Kidney capillary endothelial cell (primary cell): ENCODE results near the gene CNTNAP3.
"Not testable (repeated sequence)": the region's sequence is repeated elsewhere in the genome, so short reads cannot be mapped to it uniquely, and the experiment has no call there.

ENCODE experiments used
- DNase-seq: peaks from one replicate; pipeline ENCODE4 v3.0.0-alpha.2; 2018; ENCODE audit warnings: low spot score

CNTNAP3 gene

DNA sequence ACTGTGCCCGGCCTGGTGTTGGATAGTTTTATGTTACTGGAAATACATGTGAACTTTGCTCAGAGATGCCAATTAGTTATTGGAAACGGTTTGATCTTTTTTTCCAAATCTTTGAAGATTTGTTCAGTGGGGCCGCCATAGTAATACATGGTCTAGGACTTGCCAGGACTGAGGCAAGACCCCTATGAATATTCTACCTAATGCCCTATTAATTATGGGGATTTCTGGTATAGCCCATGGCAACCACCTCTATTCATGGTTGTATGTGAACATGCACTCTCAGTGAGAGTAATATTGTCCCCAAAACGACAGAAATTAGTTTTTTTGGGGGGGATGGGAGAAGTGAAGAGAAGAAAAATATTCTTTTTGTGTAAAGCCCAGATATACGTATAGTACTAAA lies 220.3 kb downstream of the CNTNAP3 start:
- not testable (repeated sequence) for DNase-seq

GRCh38 chr9:39062966-39063365 lies 225.0 kb downstream of the CNTNAP3 start:
- DNase-seq, result not testable (repeated sequence)

GRCh38 chr9:39054453-39054852 lies 233.5 kb downstream of the CNTNAP3 start:
- DNase-seq, result not testable (repeated sequence)

DNA sequence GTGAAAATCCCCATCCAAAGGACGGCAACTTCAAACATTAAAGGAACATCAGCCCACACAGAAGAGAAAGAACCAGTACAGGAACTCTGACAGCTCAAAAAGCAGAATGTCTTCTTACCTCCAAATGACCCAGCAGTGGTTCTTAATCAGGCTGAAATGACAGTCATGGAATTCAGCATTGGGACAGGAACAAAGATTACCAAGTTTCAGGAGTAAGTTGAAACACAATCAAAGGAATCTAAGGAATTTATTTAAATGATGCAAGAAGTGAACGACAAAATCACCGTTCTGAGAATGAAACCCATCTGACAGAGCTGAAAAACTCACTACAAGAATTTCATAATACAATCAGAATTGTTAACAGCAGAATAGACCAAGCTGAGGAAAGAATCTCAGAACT lies 241.1 kb downstream of the CNTNAP3 start:
- DNase-seq, result not testable (repeated sequence)

DNA sequence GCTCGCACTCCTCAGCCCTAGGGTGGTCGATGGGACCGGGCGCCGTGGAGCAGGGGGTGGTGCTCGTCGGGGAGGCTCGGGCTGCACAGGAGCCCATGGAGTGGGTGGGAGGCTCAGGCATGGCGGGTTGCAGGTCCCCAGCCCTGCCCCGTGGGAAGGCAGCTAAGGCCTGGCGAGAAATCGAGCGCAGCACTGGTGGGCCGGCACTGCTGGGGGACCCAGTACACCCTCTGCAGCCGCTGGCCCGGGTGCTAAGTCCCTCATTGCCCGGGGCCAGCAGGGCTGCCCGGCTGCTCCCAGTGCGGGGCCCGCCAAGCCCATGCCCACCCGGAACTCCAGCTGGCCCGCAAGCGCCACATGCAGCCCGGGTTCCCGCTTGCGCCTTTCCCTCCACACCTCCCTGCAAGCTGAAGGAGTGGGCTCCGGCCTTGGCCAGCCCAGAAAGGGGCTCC lies 245.6 kb downstream of the CNTNAP3 start:
- DNase-seq, result not testable (repeated sequence)

GRCh38 chr9:39041774-39042173 lies 246.2 kb downstream of the CNTNAP3 start:
- not testable (repeated sequence) for DNase-seq

DNA sequence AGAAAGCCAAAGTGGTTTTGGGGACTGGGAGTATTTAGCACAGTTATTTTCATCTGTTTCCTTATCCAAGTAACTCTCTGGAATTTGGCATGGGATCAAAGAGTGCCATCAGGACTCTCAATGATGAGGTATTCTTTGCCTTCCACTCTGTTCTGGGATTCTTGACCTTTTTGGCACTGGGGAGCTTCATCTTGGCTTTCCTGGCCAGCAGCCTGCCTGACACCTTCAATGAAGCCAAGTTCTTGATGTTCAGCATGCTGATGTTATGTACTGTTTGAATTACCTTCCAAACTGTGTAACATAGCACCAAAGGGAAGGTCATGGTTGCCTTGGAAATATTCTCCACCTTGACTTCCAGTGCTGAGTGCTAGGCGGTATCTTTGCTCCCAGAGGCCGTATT lies 248.8 kb downstream of the CNTNAP3 start:
- not testable (repeated sequence) for DNase-seq

- DNase-seq, result not testable (repeated sequence)
These were observed 249.7 kb downstream of the CNTNAP3 start for GRCh38 chr9:39038221-39038620.

DNA sequence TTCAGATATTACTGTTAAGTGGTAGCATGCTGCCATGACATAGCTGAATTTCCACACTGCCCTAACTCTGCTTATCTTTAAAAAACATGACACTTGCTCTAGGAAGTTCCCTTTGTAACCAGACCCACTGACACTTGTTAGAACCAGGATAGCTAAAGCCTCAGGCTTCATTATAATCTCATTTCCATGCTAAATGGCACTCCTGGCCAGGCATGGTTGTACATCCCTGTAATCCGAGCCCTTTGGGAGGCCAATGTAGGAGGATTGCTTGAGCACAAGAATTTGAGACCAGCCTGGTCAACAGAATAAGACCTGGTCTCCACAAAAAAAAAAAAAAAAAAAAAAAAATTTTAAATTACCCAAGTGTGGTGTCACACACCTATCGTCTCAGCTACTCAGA lies 254.1 kb downstream of the CNTNAP3 start:
- not testable (repeated sequence) for DNase-seq

- peak; percentile 74 for DNase-seq
These were observed 257.6 kb downstream of the CNTNAP3 start for GRCh38 chr9:39030204-39031019.

- not testable (repeated sequence) for DNase-seq
These were observed 259.1 kb downstream of the CNTNAP3 start for GRCh38 chr9:39028855-39029254.

- DNase-seq, result not testable (repeated sequence)
These were observed 259.8 kb downstream of the CNTNAP3 start for GRCh38 chr9:39028168-39028567.

- not testable (repeated sequence) for DNase-seq
These were observed 261.9 kb downstream of the CNTNAP3 start for GRCh38 chr9:39025911-39026588.
